ENCODE data around the gene CARD14. TPM values are rescaled to one million over a fixed set of nuclear protein-coding genes. Genes with fewer than 3 reads are reported as not detected.
A peak's percentile ranks its signal among the peaks of the same experiment; 100 is the strongest.

The CARD14 gene
- total RNA-seq, 1 donor from 2014 or later, result 0.60 TPM

DNA sequence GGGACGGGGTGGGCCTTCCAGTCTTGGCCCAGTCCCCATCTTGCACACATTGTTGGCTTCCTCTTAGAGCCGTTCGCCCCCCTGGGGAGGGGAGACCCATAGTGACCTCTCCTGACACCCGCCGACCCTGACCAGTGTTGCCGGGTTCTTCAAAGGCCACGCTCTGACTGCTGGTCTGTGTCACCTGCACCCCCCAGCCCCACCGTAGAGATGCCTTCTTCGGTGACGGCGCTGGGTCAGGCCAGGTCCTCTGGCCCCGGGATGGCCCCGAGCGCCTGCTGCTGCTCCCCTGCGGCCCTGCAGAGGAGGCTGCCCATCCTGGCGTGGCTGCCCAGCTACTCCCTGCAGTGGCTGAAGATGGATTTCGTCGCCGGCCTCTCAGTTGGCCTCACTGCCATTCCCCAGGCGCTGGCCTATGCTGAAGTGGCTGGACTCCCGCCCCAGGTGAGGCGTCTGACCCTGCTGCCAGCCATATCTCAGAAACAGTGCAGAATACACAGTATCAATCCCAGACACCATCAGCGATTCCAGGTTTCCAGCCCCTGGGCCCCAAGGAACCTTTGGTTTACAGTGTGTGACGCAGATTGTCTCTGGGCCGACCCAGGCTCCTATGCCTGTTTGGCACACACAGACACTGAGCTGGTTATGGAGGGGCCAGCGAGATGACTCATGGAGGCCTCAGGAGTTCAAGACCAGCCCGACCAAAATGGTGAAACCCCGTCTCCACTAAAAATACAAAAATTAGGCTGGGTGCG is 51.7 kb downstream of the CARD14 start:
- Mint-ChIP-seq H3K4me3 (peak overlapping the region; percentile 90), H3K36me3 (peaks cover 7% of the 10 kb centered on the region), H3K27me3 (ENCODE audit: insufficient read depth, low read depth) (peaks cover 9% of the 10 kb centered on the region), H3K9me3 (no peaks in the 10 kb centered on the region), H3K4me1 (peaks cover 31% of the 10 kb centered on the region), H3K27ac (no peak overlapping the region)
- peaks cover 3% of the 10 kb centered on the region for H3F3A ChIP-seq (ENCODE audit: low read depth)
- peaks cover 15% of the 10 kb centered on the region for H3K79me2 ChIP-seq (ENCODE audit: low read depth)
- no peaks in the 10 kb centered on the region for H3K27me3 ChIP-seq
- peak overlapping the region; percentile 92 for H3K4me2 ChIP-seq
- peak overlapping the region; percentile 100 for H3K4me3 ChIP-seq
- H2AFZ ChIP-seq (replicated peaks), result no peak overlapping the region
- no peak overlapping the region for H3K9ac ChIP-seq
- no peaks in the 10 kb centered on the region for H3K9me3 ChIP-seq (ENCODE audit: low read depth)
- DNase-seq (ENCODE audit: low spot score), result no peak
- peaks cover 4% of the 10 kb centered on the region for H4K20me1 ChIP-seq (ENCODE audit: low read depth)
- TF ChIP-seq EZH2phosphoT487 (IDR thresholded peaks at IDR 0.05) (no peak), CTCF (IDR thresholded peaks at IDR 0.05) (no peak), EZH2 (IDR thresholded peaks at IDR 0.05) (no peak)
- H3K27ac ChIP-seq, result no peak overlapping the region
- H3K4me1 ChIP-seq, result peaks cover 22% of the 10 kb centered on the region
- no peaks in the 10 kb centered on the region for H3K36me3 ChIP-seq

GRCh38 chr17:80222376-80223141 is 52.7 kb downstream of the CARD14 start:
- Mint-ChIP-seq H3K9me3 (no peaks in the 10 kb centered on the region), H3K27ac (no peak overlapping the region)
- H3K4me2 ChIP-seq, result no peak overlapping the region

DNA sequence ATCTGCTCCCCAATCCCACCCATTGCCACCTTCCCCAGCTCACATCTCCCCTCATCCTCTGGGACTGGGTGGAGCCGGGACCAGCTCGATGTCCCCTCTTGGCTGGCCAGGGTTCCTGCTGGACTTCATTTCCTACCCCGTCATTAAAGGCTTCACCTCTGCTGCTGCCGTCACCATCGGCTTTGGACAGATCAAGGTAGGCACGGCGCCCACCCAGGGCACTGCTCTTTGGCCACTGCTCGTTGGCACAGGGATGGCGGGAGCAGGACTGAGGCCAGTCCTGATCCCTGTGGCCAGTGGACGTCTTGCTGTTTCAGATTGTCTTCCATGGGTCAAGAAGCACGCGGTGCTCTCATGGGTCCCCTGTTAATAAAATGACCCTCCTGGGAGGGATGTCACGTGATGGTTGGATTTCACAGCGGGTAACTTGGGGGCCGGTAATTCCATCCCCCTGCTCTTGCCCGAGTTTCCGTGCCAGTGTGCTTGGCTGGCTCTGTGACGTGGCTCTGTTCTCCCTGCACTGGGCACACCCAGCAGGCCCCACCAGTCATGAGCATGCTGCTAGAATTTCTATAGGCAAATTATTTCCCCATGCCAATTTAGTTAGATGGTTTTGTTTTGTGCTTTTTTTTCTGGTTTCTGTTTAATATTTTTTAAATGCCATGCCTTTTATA is 53.4 kb downstream of the CARD14 start:
- peaks cover 22% of the 10 kb centered on the region for H3K4me1 ChIP-seq
- Mint-ChIP-seq H3K27ac (no peak overlapping the region), H3K4me1 (peaks cover 39% of the 10 kb centered on the region), H3K9me3 (no peaks in the 10 kb centered on the region), H3K4me3 (peak overlapping the region; percentile 41), H3K27me3 (ENCODE audit: insufficient read depth, low read depth) (peaks cover 6% of the 10 kb centered on the region), H3K36me3 (peaks cover 5% of the 10 kb centered on the region)
- H3K4me2 ChIP-seq, result no peak overlapping the region
- DNase-seq (ENCODE audit: low spot score), result no peak
- H3F3A ChIP-seq (ENCODE audit: low read depth), result peaks cover 3% of the 10 kb centered on the region
- H3K4me3 ChIP-seq, result no peak overlapping the region
- no peaks in the 10 kb centered on the region for H3K27me3 ChIP-seq
- no peaks in the 10 kb centered on the region for H3K9me3 ChIP-seq (ENCODE audit: low read depth)
- H3K36me3 ChIP-seq, result no peaks in the 10 kb centered on the region
- H3K27ac ChIP-seq, result no peak overlapping the region
- H3K79me2 ChIP-seq (ENCODE audit: low read depth), result peaks cover 15% of the 10 kb centered on the region
- H3K9ac ChIP-seq, result no peak overlapping the region
- H4K20me1 ChIP-seq (ENCODE audit: low read depth), result peaks cover 4% of the 10 kb centered on the region
- TF ChIP-seq EZH2 (IDR thresholded peaks at IDR 0.05) (no peak), EZH2phosphoT487 (IDR thresholded peaks at IDR 0.05) (no peak), CTCF (IDR thresholded peaks at IDR 0.05) (no peak)
- no peak overlapping the region for H2AFZ ChIP-seq (replicated peaks)

More at GRCh38 chr17:80222376-80223141, 52.7 kb downstream of the CARD14 start:
- TF ChIP-seq EZH2phosphoT487 (IDR thresholded peaks at IDR 0.05) (no peak), EZH2 (IDR thresholded peaks at IDR 0.05) (no peak), CTCF (IDR thresholded peaks at IDR 0.05) (no peak)
- Histone ChIP-seq H3K27me3 (no peaks in the 10 kb centered on the region), H3F3A (ENCODE audit: low read depth) (peaks cover 3% of the 10 kb centered on the region), H4K20me1 (ENCODE audit: low read depth) (peaks cover 4% of the 10 kb centered on the region), H3K79me2 (ENCODE audit: low read depth) (peaks cover 15% of the 10 kb centered on the region), H2AFZ (replicated peaks) (no peak overlapping the region), H3K4me1 (peaks cover 22% of the 10 kb centered on the region), H3K36me3 (no peaks in the 10 kb centered on the region), H3K9me3 (ENCODE audit: low read depth) (no peaks in the 10 kb centered on the region), H3K27ac (no peak overlapping the region), H3K4me3 (no peak overlapping the region), H3K9ac (no peak overlapping the region)
- no peak for DNase-seq (ENCODE audit: low spot score)
- peak overlapping the region; percentile 78 for H3K4me3 Mint-ChIP-seq
- H3K36me3 Mint-ChIP-seq, result peaks cover 5% of the 10 kb centered on the region
- H3K27me3 Mint-ChIP-seq (ENCODE audit: insufficient read depth, low read depth), result peaks cover 7% of the 10 kb centered on the region
- peaks cover 39% of the 10 kb centered on the region for H3K4me1 Mint-ChIP-seq
